GM21367 (cell line): Measurements from ENCODE around the gene CHMP3.
"Not testable (repeated sequence)": the region's sequence is repeated elsewhere in the genome, so short reads cannot be mapped to it uniquely, and the experiment has no call there.

ENCODE experiments used
- ATAC-seq: cut with Tn5 transposase; IDR thresholded peaks from one replicate; pipeline ENCODE4 v1.9.1; 2021; ENCODE audit not compliant: unreplicated experiment

The CHMP3 gene

DNA sequence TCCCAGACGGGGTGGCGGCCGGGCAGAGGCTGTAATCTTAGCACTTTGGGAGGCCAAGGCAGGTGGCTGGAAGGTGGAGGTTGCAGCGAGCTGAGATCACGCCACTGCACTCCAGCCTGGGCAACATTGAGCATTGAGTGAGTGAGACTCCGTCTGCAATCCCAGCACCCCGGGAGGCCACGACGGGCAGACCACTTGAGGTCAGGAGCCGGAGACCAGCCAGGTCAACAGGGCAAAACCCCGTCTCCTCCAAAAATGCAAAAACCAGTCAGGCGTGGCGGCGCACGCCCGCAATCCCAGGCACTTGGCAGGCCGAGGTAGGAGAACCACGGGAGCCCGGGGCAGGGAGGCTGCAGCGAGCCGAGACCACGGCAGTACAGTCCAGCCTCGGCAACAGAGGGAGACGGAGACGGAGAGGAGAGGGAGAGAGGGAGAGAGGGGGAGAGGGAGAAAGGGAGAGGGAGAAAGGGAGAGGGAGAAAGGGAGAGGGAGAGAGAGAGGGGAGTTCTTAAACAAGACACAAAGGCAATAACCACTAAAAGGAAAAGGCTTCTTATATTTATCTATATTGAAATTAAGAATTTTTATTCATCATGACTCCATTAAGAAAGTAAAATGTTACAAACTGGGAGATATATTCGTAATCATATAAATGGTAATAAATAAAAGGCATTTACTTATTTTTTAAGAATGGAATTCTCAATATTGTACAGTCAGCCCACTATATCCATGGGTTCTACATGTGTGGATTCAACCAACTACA, 13.1 kb downstream of the CHMP3 start:
- ATAC-seq: not testable (repeated sequence)

DNA sequence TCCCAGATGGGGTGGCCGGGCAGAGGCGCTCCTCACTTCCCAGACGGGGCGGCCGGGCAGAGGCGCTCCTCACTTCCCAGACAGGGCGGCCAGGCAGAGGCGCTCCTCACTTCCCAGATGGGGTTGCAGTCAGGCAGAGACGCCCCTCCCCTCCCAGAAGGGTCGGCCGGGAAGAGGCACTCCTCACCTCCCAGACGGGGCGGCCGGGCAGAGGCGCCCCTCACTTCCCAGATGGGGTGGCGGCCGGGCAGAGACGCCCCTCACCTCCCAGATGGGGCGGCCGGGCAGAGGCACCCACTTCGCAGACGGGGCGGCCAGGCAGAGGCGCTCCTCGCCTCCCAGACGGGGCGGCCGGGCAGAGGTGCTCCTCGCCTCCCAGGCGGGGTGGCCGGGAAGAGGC, 13.8 kb downstream of the CHMP3 start:
- ATAC-seq: not testable (repeated sequence)

DNA sequence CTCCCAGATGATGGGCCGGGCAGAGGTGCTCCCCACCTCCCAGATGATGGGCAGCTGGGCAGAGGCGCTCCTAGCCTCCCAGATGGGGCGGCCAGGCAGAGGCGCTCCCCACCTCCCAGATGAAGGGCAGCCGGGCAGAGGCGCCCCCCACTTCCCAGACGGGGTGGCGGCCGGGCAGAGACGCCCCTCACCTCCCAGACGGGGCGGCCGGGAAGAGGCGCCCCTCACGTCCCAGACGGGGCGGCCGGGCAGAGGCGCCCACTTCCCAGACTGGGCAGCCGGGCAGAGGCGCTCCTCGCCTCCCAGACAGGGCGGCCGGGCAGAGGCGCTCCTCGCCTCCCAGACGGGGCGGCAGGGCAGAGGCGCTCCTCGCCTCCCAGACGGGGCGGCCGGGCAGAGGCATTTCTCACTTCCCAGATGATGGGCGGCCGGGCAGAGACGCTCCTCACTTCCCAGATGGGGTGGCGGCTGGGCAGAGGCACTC, 14.3 kb downstream of the CHMP3 start:
- not testable (repeated sequence) for ATAC-seq

DNA sequence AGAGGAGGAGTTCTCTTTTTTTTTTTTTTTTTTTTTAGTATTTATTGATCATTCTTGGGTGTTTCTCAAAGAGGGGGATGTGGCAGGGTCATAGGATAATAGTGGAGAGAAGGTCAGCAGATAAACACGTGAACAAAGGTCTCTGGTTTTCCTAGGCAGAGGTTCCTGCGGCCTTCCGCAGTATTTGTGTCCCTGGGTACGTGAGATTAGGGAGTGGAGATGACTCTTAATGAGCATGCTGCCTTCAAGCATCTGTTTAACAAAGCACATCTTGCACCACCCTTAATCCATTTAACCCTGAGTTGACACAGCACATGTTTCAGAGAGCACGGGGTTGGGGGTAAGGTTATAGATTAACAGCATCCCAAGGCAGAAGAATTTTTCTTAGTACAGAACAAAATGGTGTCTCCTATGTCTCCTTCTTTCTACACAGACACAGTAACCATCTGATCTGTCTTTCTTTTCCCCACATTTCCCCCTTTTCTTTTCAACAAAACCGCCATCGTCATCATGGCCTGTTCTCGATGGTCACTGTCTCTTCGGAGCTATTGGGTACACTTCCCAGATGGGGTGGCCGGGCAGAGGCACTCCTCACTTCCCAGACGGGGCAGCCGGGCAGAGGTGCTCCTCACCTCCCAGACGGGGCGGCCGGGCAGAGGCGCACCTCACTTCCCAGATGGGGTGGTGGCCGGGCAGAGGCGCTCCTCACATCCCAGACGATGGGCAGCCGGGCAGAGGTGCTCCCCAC, 14.9 kb downstream of the CHMP3 start:
- not testable (repeated sequence) for ATAC-seq

DNA sequence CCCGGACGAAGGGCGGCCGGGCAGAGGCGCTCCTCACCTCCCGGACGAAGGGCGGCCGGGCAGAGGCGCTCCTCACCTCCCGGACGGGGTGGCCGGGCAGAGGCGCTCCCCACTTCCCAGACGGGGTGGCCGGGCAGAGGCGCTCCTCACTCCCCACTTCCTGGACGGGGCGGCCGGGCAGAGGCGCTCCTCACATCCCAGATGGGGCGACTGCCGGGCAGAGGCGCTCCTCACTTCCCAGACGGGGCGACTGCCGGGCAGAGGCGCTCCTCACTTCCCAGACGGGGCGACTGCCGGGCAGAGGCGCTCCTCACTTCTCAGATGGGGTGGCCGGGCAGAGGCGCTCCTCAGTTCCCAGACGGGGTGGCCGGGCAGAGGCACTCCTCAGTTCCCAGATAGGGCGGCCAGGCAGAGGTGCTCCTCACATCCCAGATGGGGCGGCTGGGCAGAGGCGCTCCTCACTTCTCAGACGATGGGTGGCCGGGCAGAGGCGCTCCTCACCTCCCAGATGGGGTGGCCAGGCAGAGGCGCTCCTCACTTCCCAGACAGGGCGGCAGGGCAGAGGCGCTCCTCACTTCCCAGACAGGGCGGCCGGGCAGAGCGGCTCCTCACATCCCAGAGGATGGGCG, 17.8 kb downstream of the CHMP3 start:
- not testable (repeated sequence) for ATAC-seq

DNA sequence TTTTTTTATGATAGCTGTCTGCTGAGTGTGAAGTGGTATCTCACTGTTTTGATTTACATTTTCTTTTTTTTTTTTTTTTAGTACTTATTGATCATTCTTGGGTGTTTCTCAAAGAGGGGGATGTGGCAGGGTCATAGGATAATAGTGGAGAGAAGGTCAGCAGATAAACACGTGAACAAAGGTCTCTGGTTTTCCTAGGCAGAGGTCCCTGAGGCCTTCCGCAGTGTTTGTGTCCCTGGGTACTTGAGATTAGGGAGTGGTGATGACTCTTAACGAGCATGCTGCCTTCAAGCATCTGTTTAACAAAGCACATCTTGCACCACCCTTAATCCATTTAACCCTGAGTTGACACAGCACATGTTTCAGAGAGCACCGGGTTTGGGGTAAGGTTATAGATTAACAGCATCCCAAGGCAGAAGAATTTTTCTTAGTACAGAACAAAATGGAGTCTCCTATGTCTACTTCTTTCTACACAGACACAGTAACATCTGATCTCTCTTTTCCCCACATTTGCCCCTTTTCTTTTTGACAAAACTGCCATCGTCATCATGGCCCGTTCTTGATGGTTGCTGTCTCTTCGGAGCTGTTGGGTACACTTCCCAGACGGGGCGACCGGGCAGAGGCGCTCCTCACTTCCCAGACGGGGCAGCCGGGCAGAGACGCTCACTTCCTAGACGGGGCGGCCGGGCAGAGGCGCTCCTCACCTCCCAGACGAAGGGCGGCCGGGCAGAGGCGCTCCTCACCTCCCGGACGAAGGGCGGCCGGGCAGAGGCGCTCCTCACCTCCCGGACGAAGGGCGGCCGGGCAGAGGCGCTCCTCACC, 18.8 kb downstream of the CHMP3 start:
- not testable (repeated sequence) for ATAC-seq

DNA sequence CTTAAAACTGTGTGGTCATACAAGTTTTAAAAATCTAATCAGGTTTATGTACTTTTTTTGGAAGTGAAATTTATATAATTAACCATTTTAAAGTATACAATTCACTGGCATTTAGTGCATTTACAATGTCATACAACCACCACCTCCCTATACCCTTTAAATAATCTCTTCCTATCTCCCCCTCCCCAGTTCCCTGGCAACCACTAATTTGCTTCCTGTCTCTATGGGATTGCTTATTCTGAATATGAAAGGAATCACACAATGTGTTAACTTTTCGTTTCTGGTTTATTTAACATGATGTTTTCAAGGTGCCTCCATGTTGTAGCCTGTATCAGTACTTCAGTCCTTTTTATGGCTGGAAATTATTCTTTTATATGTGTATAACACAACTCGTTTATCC, 19.4 kb downstream of the CHMP3 start:
- no peak for ATAC-seq

DNA sequence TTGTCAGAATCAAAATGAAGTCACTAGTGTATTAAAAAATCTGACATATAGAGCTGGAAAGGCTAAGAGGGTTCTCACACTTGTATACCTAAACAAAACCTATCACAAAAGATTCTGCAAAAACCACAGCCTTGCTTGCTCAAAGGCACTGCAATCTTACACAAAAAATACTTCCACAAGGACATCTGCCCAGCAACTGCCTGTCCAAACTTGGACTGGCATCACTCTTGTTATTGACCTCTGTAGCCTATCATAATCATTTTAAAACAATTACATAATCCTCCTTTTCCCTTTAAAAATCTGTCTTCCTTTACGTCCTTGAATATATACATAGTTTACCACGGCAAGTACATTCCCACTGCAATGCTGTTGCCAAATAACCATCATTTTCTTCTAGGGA, 19.9 kb downstream of the CHMP3 start:
- no peak for ATAC-seq

DNA sequence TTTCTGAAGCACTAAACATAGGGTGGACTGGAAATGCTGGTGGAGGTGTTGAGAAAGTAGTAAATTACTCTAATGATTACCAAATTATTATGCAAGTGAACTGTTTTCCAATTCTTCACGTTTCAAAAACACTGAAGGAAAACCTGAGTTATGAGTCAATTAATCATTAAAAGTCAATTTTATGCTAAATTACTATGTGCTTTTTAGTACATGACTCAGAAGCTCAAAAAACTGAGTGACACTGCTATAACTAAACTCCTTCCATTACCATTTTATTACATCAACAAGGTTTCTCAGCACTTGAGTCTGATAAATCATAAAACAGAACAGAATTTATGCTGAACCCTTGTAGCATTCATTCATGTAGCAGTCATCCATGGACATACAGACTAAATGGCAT, 20.4 kb downstream of the CHMP3 start:
- ATAC-seq: no peak

DNA sequence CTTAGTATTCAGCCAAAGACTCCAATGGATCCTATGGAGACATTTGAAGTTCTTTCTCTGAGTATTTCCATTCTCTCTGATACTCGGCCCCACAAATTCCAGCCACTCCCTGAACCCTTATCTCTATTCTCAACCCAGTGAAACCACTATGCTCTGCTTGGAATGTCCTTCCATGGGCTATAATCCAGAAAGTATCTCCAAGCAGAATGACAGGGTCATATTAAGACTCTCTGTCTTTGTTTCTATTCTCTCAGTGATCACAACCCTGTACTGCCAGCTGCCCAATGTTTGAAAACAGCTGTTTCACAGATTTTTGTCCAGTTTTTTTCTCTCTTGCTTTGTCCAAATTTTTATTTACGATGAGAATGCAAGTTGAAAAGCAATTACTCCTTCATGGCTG, 21.9 kb downstream of the CHMP3 start:
- no peak for ATAC-seq

DNA sequence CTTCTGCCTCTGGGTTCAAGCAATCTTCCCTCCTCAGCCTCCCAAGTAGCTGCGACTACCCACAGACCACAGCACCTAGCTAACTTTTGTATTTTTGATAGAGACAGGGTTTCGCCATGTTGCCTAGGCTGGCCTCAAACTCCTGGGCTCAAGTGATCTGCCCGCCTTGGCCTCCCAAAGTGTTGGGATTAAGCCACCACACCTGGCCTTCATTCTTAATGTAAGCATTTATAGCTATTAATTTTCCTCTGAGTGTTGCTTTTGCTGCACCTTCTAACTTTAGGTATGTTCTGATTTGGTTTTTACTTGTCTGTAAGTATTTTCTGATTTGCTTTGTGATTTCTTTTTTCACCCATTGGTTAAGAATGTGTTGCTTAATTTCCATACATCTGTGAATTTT, 29.7 kb downstream of the CHMP3 start:
- ATAC-seq: no peak

DNA sequence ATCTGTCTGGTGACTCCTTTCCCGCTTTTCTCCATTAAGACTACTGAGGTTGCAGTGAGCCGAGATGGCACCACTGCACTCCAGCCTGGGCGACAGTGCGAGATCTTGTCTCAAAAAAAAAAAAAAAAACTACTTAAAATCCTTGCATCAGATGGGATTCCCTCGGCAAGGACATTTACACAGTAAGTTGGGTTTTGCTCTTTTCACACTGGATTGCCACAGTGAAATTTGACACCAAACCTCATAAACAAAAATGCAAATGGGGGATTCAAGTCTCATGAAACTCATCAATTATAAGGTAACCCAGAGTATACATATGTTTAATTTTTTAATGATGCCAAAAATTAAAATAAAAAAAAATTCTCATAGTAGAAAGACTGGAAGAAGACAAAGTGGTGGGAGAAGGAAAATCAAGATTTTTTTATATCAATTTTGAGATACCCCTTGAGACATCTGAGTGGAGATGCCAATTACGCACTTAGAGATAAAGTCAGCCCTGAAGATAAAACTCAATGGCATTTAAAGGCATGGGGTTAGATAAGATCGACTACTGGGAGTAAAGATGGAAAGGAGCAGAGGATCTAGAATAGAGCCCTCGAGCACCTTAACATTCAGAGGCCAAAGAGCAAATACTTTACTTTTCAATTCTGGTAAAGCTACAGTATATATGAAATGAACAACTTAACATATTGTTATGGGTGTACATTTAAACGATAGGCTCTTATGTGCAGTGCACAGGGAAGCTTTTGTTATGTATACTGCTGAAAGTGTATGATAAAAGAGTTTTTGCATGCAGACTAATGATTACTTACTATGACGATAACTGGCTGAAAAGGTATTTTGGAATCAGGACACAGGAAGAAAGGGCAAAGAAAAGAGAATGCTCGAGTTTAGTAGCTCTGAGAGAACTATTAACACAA, 37.6 kb downstream of the CHMP3 start:
- no peak for ATAC-seq

DNA sequence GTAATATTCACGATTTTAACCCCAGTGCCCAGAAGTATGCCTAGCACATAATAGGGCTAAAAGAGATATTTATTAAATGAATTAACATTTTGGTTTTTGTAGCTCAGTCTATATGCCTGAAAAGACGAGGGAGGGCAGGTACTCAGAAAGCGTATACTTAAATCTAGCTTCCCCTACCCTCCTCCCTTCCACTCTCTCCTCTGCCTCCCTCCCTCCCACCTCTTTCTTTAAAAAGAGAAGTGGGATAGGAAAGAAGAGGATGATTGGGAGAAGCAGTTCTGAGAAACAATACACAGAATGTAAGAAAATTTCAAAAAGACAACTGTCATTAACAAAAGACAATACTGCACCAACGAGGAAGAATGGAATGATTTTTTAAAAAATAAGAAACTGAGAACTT, 39.8 kb downstream of the CHMP3 start:
- no peak for ATAC-seq

DNA sequence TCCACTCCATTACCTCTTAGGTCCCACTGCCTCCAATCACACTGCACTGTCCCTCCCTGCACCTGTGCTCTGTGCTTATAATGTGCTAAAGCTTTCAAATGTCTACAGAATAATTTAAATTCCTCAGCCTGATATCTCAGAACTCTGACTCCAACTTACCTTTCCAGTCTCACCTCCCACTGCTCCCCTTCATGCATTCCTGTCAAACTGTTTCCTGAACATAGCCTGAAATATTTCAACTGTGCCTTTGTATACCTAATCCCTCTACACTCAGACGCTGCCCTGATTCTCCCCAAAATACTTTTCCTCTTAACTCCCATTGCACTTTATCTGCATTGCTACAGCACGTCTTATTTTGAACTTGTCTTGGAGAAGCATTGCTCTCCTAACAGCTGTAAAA, 40.5 kb downstream of the CHMP3 start:
- no peak for ATAC-seq

DNA sequence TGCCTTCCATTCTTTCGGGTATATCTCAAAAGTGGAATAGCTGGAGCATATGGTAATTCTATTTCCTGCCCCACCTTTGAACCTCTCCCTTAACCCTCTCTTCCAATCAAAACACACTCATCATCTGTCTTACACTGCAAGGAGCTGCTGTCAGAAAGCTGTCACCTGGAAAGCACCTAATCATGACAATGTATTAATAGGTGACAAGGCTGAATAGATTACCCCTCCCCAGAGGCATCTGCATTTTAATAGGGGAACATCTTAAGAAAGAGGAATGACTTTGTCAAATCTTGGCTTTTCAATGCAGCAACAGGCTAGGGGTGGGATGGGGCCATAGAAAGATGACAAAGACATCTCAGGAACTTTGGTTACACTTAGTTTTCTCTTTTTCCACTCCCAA, 41.3 kb downstream of the CHMP3 start:
- no peak for ATAC-seq

DNA sequence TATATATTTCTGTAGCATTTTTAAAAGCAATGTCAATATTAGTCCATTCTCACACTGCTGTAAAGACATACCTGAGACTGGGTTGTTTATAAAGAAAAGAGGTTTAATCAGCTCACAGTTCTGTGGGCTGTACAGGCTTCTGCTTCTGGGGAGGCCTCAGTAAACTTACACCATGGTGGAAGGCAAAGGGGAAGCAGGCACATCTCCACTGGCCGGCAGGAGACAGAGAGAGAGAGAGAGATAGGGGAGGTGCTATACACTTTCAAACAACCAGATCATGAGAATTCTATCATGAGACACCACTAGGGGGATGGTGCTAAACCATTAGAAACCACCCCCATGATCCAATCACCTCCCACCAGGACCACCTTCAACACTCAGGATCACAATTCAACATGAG, 43.1 kb downstream of the CHMP3 start:
- ATAC-seq: no peak

DNA sequence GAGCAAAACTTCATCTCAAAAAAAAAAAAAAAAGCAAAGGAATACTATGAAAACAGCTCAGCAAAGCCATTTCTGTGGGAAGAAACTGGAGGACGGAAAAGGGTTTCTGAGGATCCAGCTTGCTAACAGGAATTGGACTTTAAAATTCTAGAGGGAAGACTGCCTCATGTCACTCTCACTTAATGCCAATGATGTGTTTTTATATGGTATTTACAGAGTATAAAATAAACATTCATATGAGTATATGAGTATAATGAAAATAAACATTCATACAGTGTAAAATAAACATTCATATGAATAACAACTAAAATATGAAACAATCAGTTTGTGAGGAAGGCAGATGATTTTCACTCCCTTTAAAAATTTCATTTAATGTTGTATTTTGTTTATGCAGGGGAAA, 43.9 kb downstream of the CHMP3 start:
- no peak for ATAC-seq

DNA sequence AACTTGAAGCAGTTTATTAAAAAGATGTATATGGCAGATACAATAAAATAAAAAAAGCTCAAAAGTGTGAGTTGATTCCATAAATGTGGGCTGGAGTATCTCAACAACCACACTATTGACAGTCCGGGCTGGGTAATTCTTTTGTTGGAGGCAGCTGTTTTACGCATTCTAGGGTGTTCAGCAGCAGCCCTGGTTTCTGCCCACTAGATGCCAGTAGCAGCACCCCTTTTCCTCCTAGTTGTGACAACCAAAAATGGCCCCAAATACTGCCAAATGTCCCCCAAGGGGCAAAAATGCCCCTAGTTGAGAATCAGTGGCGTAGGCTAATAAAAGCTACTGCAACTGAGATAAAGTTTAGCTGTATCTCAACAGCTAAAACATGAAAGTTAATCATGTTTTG, 44.8 kb downstream of the CHMP3 start:
- ATAC-seq: no peak

DNA sequence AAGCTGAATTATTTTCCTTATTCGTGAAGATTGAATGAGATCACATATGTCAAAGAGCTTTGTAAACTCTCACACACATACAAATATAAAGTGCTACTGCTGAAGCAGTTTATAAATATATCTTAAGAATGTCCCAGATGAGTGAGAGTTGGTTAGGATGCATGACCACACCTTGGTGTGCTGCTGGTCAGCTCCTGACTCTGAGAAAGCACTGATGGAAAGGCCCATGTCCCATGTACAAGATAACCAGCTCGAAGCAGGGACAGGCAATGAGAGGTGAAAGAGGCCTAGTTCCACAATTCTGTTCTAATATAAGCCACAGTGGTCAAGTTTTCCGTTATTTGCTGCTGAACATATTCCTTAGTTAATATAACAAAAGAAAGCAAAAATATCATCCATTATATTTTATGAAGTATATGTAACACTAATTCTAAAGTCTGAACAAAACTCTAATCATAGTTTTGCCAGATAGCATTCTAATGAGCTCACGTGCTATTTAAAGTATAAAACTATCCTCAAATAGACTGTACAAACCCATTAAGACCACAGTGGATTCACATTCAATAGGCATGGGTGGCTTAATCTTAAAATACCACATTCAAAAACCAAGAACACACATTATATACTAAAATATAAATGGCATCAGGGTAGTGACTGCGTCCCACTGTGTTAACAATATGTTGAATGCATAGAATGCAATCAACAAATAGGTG, 49.1 kb downstream of the CHMP3 start:
- ATAC-seq: no peak
